HuH-7 (cell line): Measurements from ENCODE around the gene LTA.
A peak's percentile ranks its signal among the peaks of the same experiment; 100 is the strongest.
"Not testable (repeated sequence)": the region's sequence is repeated elsewhere in the genome, so short reads cannot be mapped to it uniquely, and the experiment has no call there.

ENCODE experiments used
- DNase-seq: peaks from one replicate; pipeline ENCODE4 v3.0.0; 2011; ENCODE audit warnings: low spot score

LTA gene

DNA sequence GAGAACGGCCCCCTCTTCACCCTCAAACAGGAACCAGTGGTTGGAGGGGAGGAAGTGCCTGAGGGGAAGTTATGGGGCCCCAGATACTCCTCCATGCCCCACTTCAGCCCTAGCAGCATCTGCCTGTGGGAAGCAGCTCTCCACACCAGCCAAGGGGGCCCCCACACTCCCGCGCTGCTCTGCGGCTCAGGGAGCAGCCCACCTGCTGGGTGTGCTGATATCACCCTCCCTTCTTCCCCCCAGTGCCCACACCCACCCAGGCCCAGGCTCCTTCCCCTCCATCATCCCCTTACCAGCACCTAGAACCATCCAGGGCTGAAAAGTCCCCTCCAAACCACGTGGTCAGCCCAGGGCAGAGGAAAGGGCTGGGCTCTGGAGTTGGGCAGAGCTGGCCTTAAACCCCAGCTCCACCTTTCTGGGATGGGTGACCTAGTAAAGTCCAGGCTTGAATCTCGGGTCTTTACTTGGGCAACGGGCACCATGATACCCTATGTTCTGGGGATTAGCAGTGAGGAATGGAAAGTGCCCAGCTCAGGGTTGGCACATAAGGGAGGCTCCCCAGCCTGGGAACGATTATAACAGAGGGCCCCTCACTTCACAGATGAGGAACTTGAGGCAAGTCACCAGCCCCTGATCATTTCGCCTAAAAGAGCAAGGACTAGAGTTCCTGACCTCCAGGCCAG, 14.7 kb downstream of the LTA start:
- no peak for DNase-seq

DNA sequence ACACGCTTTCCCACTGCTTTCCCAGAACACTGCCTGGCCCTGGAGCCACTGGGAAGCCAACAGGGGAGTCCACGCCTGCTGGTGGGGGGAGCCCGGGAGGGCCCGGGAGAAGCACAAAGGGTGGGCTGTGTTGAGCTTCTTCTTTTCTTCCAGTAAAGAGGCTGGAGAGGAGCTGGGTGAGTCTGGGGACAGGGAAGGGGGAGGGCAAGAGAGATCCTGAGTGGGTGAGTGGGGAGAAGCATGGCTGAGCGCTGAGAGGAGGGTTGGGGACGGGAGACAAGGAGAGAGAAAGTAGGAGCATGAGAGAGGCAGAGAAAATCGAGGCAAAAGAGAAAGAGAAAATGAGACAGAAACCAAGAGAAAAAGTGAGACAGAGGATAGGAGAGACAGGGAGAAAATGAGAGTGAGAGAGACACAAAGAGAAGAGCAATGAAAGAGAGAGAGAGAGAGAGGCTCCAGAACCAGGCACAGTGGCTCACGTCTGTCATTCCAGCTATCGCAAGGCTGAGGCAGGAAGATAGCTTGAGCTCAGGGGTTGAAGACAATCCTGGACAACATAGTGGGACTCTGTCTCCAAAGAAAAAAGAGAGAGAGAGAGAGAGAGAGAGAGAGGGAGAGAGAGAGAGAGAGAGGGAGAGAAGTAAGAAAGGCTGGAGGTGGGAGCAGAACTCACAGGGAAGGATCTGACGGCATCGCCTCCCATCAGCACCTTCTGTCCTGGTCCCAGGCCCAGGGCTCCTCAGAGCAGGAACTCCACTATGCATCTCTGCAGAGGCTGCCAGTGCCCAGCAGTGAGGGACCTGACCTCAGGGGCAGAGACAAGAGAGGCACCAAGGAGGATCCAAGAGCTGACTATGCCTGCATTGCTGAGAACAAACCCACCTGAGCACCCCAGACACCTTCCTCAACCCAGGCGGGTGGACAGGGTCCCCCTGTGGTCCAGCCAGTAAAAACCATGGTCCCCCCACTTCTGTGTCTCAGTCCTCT, 16.0 kb downstream of the LTA start:
- no peak for DNase-seq

DNA sequence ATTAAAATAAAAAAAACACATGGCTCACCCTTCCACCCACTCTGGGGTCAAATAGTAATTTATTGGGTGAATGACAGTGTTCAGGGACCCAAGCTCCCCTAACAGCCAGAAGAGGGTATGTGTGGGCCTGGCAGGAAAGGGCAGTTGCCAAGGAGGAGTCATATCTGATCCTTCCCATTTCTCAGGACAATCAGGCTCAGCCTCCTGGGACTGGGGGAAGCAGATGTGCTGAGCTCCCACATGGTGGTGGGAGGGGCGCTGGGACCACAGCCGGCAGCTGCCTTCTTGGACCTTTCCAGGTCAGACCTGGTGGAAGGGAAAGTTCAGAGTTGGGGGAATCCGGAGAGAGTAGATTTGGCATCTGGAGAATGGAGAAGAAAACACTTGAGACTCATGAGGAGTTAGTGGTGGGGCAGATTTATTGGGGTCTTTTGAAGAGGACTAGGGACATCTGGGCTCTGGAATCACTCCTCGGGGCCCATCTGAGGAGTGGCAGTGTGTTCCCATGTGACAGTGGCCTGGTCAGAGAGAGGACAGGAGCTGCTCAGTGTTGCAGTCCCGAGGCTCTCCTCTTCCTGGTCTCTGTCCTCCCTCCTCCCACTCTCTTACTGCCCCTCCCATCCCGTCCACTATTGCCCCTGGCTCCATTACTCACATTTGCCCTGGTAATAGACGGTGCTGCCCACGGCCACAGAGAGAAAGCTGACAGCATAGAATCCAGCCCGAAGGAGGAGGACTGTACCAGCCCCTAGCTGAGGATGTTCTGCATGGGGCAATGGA, 17.0 kb downstream of the LTA start:
- DNase-seq, result no peak

DNA sequence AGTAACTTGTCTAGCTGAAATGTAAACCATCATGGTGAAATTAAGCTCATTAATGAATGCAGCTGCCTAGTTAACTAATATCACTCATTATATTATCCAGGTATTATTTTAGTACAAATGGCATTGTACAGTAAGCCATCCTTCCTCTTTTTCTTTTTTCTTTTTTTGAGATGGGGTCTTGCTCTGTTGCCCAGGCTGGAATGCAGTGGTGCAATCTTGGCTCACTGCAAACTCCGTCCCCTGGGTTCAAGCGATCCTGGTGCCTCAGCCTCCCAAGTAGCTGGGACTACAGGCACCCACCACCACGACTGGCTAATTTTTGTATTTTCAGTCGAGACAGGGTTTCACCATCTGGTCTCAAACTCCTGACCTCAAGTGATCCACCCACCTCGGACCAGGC, 18.6 kb downstream of the LTA start:
- DNase-seq, result not testable (repeated sequence)

DNA sequence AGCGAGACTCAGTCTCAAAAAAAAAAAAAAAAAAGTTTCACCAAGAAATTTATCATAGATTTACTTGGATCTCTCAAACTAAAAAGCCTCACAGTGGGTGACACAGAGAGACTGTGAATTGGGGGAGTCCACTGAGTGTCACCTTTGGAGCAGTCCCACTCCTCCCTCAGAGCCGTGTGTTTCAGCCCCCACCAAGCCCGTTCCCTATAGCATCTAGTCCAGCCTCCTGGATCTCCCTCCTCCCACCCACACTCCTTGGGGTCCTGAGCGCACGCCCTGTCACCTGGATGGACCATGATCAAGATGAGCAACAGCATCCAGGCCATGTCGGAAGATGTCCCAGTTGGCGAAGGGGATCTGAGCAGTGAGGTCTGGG, 20.3 kb downstream of the LTA start:
- no peak for DNase-seq

DNA sequence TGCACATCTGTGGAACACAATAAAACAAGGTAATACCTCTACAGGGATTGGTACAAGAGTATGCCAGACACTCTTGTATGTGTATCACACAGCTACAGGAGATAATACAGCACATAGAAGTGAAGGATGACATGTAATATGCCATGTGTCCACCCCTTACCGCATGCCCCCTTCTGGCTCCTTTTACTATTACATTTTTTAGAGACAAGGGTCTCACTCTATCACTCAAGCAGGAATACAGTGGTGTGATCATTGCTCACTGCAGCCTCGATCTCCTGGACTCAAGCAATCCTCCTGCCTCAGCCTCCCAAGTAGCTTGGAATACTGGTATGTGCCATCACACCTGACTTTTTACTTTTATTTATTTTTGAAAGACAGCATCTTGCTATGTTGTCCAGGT, 24.9 kb downstream of the LTA start:
- DNase-seq, result no peak

DNA sequence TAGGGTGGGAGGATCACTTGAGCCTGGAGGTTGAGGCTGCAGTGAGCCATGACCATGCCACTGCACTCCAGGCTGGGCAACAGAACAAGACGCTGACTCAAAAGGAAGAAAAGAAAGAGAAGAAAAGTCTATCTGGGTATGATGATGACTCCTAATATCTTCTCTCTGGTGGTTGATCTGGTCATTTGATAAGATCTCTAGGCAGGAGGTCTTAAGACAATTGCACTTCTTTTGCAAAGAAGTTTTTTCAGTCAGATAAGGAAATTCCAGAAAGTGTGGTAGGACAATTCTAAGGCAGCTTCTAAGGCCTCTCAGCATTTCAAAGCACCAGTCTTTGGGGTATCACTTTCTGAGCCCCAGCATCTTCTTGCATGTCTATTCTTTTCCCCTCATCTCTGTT, 35.2 kb downstream of the LTA start:
- DNase-seq, result no peak

DNA sequence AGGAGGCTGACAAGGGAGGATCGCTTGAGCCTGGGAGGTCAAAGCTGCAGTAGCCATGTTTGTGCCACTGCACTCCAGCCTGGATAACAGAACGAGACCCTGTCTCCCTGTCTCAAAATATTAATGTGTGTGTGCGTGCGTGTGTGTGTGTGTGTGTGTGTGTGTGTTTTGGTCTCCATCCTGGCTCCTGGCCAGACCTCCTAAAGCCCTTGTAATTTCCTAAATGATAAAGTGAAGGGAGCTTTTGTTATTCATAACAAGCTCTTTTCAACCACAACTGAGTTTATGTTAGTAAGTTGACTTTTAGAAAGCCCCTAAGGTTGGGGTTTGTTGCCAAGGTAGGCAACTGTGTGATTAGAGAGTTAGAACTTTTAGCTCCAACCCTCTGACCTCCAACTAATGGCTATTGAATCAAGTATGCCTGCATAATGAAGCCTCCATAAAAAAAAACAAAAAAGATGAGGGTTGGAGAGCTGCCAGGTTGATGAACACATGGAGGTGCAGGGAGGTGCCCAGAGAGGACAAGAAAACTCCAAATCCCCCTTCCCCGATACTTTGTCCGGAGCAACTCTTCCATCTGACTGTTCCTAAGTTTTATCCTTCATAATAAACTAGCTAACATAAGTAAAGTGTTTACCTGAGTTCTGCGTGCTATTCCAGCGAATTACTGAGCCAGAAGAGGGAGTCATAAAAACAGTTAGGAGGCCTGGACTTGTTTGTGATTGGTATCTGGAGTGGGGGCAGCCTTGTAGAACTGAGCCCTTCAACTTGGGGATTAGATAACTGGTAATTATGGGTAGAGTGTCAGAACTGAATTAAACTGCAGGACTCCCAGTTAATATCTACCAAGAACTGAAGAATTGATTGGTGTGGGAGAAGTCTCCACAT, 37.7 kb downstream of the LTA start:
- DNase-seq, result no peak

DNA sequence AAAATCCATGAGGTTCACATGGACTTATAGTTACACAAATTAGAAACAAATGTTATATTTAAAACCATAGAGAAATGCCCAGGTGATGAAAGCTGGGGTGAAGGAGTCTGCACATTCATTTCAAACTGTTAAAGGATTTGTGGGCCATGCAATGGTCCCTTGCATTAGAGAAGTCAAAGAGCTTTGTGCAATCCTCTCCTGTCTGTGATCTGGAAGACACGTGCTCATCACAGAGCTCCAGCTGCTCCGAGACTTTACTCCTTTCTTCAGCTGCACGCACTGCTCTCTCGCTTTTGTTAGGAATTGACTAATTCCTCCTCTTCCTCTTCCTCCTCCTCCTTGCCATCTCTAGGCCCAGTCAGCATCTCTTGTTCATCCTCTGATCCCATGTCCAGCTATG, 38.9 kb downstream of the LTA start:
- DNase-seq, result no peak

DNA sequence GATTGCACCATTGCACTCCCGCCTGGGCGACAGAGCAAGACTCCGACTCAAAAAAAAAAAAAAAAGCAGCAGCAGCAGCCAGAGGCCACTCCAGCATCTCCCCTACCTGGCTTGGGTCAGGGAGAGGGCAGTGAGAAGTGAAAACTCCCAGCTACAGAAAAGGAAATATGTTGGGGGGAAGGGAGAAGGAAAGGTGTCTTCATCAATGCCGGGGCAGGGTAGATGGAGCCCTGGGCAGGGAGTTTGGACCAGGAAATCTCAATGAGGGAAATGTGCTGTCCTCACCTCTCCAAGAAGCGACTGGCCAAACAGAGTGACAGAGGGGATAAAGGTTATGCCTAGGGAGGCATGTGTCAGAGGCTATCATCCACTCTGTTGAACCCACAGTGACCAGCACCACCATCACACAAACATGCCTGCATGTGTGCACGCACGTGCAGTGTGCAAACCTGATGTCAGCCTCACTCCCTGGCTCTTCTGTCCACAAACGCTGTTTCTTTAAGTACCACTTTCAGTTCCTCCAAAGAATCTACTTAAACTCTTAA, 42.1 kb downstream of the LTA start:
- no peak for DNase-seq

DNA sequence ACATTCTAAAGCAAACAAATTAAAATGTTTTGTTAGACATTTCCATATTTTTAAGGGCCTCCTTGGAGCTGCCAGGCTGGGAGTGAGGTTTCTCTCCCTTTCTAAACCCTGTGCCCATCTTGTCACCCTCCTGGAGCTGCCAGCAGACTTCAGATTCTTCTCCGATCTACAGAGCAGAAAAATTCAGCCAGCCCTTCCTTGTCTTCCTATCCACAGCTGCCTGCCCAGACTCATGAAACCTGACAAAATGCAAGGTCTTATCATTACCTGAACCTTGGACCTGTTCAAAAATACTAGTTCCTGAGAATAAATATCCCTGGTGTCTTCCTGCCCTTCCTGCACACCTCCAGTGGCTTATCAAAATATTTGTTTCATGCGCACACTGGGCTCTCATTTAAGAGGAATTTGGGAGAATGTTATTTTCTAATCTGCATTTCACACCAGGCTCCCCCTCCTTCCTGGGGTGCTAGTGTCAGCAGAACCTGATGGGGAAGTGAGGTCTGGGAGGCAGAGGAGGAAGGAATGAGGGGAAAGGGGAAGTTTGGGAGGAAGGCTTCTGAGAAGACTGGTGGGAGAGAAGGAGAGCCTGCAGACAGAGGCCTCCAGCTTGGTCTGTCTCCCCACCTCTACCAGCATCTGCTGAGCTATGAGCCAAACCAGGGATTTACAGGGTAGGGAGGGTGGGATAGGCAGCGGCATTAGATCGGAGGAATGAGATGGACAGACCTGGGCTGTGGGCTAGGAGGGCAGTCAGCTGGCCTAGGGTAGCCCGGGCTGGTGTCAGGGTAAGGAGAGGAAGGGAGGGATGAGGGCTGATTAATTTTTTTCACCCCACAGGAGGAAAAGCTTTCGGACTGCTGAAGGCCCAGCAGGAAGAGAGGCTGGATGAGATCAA, 42.8 kb downstream of the LTA start, which contains the start of gene AIF1:
Gene AIF1, plus strand, starts transcription at position 551 of the 895 bp plus-strand sequence. Its CDS starts 96 bp downstream, at position 647.
- no peak for DNase-seq

DNA sequence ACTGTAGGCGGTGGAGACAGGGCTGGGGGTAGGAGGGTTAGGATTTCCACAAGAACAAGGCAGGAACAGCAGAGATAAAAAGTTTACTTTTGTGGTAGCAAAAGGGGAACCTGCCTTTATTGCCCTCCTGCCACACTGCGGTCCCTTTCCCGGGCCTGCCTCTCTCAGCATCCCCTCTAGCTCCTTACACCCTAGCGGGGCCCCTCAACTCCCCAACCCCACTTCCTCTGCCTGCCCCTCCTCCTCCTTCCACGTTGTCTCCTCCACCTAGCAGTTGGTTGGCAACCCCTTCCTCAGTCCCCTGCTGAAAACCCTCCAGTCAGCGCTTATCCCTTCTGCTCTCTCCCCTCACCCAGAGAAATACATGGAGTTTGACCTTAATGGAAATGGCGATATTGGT, 43.7 kb downstream of the LTA start:
- no peak for DNase-seq

DNA sequence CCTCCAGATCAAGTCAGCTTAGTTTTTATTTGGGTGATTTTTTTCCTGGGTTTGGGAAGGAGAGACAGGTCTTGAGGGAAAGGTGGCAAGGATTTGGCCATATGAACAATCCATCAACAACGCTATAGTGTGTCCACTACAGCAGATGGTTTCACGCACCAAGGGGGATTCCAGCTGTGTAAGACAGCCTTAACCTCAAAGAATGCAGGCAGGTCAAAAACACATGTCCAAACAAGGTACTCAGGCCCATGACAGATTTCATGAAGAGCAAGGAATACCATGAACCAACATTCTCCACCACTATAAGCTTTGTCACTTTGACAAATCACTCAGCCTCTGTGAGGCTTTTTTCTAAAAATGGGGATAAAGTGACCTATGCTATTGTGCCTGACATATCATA, 44.9 kb downstream of the LTA start:
- no peak for DNase-seq

DNA sequence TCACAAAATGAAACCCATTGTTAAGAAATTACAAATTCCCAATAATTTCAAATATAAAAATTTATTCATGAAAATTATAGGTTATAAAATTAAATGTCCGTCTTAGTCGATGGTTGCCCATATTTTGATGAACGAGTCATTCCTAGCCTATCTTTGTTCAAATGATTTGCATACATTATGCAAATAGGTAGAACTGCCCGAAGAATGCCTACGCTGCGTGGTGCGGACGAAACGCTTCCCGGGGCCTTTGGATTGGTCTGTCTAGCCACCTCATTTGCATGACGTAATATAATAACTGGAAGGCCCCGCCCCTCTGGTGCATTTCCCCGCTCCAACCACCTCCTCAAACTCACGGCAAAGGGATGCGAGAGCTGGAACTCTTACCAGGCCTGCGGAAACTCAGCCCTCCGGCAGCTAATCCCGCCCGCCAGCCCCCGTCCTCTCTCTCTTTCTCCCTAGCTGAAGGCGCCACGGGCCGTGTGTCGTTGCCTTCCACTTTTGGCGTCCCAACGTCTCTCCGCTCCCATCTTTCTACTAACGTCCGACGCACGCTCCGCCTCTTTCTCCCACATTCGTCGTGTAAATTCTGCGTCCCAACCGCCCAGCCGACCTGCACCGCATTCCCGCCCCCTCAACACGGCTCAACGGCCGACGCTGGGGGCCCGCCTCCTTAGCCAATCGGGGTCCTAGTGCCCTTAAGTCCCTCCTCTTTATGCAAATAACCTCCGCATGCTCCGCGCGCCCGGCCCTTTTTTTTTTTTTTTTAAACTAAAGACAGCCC, 47.9 kb downstream of the LTA start:
- peak; percentile 88 for DNase-seq

DNA sequence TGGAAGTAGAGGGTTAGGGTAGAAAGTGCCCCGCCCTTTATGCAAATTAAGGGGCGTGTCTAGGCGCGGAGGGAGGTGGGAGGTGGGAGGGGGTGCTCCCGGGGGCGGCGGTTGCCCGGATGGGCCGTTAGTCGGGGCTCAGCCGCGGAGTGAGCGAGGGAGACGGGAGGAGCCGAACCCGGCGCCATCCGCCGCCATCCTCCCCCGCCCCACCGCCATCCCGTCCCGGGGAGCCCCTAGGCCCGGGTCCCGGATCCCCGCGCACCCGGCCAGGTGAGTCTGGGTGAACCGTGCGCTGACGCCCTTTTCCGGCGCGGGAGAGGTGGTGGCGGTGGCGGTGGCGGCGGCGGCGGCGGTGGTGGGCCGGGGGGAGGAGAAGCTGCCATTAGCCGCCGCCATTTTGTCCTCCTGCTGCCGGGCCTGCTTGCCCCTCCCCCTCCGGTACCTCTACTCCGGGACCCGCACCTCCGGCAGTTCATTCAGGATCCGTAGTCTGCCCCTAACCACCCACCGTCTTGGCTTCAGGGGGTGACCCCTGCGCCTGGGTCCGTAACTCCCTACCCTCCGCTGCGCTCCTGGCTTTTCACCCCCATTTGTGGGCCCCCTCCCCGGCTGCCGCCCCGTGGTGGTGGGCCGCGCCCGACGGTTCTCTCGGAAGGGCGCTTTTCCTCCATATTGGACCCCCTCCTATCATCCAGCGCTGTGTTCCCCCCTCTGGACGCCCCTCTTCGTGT, 48.7 kb downstream of the LTA start, which contains the start of gene PRRC2A:
Gene PRRC2A, plus strand, starts transcription at position 130 of the 734 bp plus-strand sequence. CDS start 2,075 bp downstream, outside the sequence.
- DNase-seq, result peak; percentile 78

DNA sequence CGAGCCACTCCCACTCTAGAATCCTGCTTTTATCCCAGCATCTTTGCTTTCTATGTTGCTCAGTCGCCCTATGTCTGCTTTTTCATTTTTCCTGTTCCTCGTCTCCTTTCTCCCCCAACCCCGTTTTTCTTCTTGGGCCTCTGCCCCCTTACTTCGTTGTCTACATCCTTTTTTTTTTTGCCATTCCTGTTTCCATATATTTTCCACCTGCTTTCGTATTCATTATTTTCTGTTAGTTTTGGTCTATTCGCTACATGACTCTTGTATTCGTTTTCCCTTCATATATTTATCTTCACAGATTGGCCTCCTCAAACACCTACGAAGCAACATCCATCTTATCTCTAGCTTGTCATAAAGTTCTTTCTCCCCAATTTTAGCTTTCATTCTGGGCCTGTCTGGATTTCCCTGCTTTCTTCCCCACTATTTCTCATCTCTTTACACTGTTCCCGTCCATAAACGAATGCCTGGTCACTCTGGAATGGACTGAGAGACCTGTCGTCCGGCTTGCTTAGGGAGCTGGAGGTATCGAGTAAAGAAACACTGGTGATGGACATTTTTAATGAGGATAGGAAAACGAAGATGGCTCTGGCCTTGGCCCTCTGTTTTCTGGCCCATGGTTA, 49.3 kb downstream of the LTA start:
- no peak for DNase-seq

DNA sequence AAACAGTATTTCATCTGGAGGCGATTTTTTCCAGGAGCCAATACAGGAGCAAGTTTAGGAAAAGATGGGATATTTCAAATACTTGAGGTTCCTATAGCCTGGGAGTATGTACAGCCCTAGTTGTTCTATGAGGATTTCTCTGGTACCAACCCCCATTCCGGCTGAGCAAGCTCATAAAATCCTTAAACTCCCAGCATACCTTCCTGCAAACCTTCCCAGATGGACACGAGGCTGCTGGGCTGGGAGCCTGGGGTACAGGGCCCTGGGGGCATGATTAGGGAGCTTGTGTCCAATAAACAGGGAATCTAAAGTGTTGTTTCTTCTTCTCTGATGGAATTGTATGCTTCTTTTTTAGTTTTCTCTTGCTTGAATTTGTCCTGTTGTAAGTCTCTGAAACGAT, 49.9 kb downstream of the LTA start:
- no peak for DNase-seq

DNA sequence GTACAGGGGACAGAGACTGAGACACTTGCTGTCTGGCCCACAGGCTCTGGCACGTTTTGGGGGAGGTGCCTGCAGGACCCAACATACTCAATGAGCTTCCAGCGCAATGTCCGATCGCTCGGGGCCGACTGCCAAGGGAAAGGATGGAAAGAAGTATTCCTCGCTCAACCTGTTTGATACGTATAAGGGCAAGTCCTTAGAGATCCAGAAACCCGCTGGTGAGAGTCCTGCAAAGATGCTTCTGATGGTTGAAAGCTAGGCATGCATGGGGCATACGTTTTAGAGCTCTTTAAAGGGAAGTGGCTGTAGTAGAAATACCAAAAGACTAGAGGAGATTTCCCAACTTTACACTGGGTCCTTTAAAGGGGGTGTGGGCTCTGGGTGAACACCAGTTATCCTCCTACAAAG, 50.6 kb downstream of the LTA start:
- no peak for DNase-seq
